HG03139 (cell line): Measurements from ENCODE around the gene FLG2.

Source experiments
- ATAC-seq: cut with Tn5 transposase; IDR thresholded peaks from one replicate; pipeline ENCODE4 v1.9.1; 2021; ENCODE audit not compliant: unreplicated experiment

The FLG2 gene

DNA sequence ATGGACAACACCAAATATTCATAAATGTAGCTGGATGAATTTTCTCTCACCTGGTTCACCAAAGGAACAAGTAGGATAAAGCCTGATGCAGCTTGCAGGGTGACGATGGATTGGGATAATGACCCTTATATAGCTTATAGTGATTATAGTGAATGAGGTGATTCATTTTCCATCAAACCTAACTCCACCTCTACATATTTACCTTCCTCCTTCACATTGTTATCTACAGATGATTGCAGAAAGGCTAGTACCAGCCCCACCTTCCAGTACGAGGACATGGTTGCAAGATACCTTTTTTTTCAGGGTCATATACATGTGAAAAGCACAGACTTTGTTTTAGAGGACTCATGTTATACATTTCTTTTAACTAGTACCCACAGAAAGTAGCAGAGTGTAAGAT is at the start of gene FLG2:
TSS of gene FLG2 (minus strand) at position 101 of the 400 bp plus-strand sequence. CDS start 1,122 bp downstream, outside the sequence.
- no peak for ATAC-seq

DNA sequence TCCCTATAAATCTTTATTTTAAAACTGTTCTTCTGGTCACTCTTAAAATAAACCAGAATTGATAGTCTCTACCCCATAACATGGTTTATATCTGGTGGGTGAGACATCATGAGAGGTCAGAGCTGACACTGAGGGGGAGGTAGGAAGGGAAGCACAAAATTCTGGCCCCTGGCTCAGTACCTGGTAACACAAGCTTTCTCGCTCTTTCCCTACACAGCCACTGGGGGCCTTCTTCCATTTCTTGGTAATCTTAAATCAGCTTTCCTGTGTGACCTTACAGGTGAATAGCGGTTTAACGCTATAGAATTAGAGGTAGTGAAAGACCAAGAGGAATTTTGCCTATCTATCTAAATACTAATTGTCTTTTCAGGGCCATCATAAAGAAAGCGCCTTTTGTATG is 48.9 kb upstream of the FLG2 start:
- no peak for ATAC-seq

GRCh38 chr1:152398812-152399698 is 39.2 kb upstream of the FLG2 start:
- ATAC-seq: no peak

DNA sequence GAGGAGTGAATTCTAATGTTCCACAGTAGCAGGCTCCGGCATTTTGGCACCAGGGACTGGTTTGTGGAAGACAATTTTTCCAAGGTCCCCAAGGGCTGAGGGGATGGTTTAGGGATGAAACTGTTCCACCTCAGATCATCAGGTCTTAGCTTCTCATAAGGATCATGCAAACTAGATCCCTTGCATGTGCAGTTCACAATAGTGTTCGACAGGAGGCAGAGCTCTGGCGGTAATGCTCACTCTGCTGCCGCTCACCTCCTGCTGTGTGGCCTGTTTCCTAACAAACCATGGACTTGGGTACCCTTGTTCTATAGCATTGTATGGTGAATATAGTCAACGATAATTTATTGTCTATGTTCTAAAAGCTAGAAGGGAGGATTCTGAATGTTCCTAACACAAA is 37.7 kb upstream of the FLG2 start:
- ATAC-seq: no peak

- ATAC-seq: no peak
These were observed 34.3 kb upstream of the FLG2 start for GRCh38 chr1:152394151-152394550.

GRCh38 chr1:152392909-152393308 is 33.1 kb upstream of the FLG2 start:
- ATAC-seq: no peak

- no peak for ATAC-seq
These were observed 29.1 kb upstream of the FLG2 start for GRCh38 chr1:152388889-152389288.

GRCh38 chr1:152386940-152387339 is 27.1 kb upstream of the FLG2 start:
- no peak for ATAC-seq

- no peak for ATAC-seq
These were observed 21.1 kb upstream of the FLG2 start for GRCh38 chr1:152380932-152381331.

GRCh38 chr1:152374451-152374850 is 14.6 kb upstream of the FLG2 start:
- no peak for ATAC-seq

- no peak for ATAC-seq
These were observed 12.9 kb upstream of the FLG2 start for GRCh38 chr1:152372672-152373071.

DNA sequence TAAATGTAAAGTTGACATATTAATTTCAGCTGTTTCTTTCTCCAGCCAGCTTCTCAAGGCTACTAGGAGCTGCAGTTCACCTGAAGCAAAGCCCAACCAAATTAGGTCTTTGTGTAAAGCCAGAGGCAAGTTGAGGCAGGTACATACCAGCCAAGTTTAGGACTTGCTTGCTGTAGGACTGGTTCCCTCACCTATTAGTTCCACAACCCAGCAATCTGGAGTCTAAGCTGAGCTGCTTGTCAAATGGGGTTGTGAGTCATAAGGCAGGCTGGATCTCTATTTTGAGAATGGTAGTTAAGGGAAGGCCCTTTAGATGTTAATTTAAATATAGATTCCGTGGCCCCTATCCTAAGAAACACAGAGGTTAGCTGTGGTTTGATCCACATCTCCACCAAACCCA is 7.6 kb upstream of the FLG2 start:
- ATAC-seq: no peak

GRCh38 chr1:152356736-152357135 is 3.1 kb downstream of the FLG2 start:
- ATAC-seq: no peak

DNA sequence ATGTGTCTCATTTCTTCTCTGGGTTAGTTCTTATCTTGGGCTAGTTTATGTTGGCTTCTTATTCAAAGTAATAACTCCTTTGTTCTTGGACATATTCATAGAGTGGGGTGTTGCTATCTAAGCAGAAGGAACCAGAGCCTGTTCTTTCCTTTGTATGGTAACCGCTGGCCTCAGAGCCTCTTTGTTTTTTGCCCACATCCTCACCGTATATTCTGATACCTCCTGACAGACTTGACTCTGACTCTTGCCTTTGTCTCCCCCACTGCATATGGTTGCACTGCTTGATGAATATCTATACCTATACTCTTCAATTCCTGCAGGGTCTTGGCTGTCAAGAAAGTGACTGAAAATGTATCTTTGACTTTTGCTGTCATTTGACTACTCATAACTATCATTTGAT is 10.2 kb downstream of the FLG2 start:
- no peak for ATAC-seq

GRCh38 chr1:152348447-152348846 is 11.4 kb downstream of the FLG2 start:
- no peak for ATAC-seq

GRCh38 chr1:152347116-152347728 is 12.6 kb downstream of the FLG2 start:
- ATAC-seq: no peak

DNA sequence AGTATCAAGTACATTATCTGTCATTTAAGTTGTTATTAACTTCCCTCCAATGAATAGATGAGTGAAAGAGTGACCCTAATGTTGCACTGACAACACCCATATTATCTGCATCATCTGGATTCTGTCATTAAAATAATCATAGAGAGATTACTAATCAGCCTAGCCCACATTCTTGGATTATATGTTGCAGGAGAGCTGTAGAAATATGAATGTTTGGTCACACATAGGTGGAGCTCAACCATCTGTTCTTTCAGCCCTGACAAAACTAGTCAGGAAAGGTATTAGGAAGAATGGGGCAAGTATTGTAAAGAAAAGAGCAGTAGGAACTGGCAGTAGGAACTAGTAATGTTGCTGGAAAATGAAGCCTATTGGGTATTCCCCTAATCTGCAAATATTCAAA is 15.4 kb downstream of the FLG2 start:
- no peak for ATAC-seq

DNA sequence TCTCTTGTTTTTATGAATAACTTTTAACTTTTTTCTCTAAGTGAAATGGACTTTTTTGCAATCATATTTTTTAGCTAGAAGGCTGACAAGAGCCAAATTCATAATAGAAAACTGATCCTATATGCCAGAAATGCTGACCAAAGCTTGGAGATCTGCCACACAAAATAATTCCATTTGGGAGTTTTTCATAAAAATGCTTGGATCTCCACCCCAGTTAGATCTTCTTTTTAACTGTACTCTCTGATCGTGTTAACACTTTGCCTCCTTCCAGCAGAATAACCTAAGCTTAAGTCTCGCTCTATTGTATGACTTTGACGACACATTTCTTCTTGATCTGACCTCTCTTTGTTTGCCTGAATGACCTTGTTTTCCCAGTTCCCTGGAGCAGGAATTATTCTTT is 16.8 kb downstream of the FLG2 start:
- no peak for ATAC-seq

GRCh38 chr1:152335399-152335798 is 24.4 kb downstream of the FLG2 start:
- no peak for ATAC-seq

- no peak for ATAC-seq
These were observed 30.9 kb downstream of the FLG2 start for GRCh38 chr1:152328801-152329391.

DNA sequence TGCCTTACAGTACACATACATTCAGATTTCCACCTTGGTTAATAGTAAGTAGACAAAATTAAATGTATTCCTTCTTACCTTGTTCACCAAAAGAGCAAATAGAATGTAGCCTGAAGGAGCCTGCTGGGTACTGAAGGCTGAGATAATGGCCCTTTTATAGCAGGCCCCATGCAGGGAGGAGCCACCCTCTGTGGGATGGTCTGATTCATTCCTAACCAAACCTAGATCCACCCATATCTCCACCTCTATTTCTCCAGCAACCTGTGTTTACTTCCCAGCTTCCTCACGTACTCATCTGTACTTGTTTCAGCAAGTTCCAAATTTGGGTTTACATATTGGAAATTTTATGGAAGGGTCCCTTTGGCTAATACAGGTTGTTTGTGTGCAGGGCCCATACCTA is 34.7 kb downstream of the FLG2 start, which contains the start of gene FLG:
TSS of gene FLG (minus strand) at position 129 of the 400 bp plus-strand sequence. CDS start 9,783 bp downstream, outside the sequence.
- no peak for ATAC-seq

GRCh38 chr1:152313970-152314369 is 45.8 kb downstream of the FLG2 start:
- ATAC-seq: no peak
